ENCODE data around the gene EBP. TPM values are rescaled to one million over a fixed set of nuclear protein-coding genes. Genes with fewer than 3 reads are reported as not detected.

The EBP gene
- total and polyA plus RNA-seq, 2 of the 8 experiments (the other 6 are each of a cell fraction or from before 2014, with no cell fraction given) = 143 to 286 TPM

DNA sequence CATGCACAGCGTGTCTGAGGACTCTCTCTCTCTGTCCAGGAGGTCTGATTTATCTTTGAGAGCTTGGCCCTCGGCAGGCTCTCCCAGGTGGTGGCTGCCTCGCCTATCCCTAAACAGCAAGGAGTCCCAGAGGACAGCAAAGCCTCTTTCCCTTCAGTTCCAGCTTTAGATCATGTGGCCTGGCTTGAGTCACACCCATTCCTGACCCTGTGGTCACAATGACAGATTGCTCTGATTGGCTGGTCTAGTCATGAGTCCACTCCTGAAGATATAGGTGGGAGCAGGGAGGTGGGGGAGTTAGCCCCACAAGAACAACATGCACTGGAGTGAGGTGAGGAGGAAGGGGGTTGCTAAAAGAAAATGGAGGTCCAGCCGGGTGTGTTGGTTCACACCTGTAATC, 24.9 kb upstream of the EBP start:
- H3K23ac ChIP-seq (ENCODE audit: insufficient read length) = no peak overlapping the region
- 100% methylated on average over 2 of the region's 4 CpGs; no CpG with 5 or more reads in 1 of the 2 experiments for WGBS, 2 experiments (ENCODE audit: extremely low coverage in 1 of 2, insufficient coverage in 1 of 2, insufficient read length in 1 of 2, insufficient replicate concordance in 2 of 2, low coverage in 1 of 2, low lambda C conversion rate in 2 of 2, missing lambda C conversion rate in 1 of 2)
- H3K27ac ChIP-seq (ENCODE audit: low read depth, low read length) = no peak overlapping the region
- H3K18ac ChIP-seq (ENCODE audit: extremely low read depth, low read length) = no peak overlapping the region
- TF ChIP-seq JUN (IDR thresholded peaks at IDR 0.05; ENCODE audit: low read depth, low read length) = no peak
- no peak for TF ChIP-seq CEBPB (IDR thresholded peaks at IDR 0.05; ENCODE audit: low read depth, low read length)
- TF ChIP-seq SIN3A (conservative IDR thresholded peaks at IDR 0.05 in 1 of 2, IDR thresholded peaks at IDR 0.05 in 1 of 2; ENCODE audit: low read depth in 1 of 2, low read length in 2 of 2) = no peak
- H3K36me3 ChIP-seq (ENCODE audit: control insufficient read depth in 2 of 4, insufficient read depth in 4 of 4, low read length in 3 of 4) = no peaks in the 10 kb centered on the region
- FAIRE-seq = no peak
- no peak for DNase-seq (ENCODE audit: low read depth in 1 of 2, low spot score in 2 of 2)
- ChIA-PET CTCF (ENCODE audit: partially characterized antibody) (no interaction called here), POLR2A (ENCODE audit: partially characterized antibody) (no interaction called here)
- H2BK15ac ChIP-seq (ENCODE audit: low read length) = no peak overlapping the region
- no peak overlapping the region for H2BK5ac ChIP-seq (ENCODE audit: low read depth, low read length)
- H3K56ac ChIP-seq (replicated peaks; ENCODE audit: insufficient read length, low read depth, low read length) = no peak overlapping the region
- H3K27me3 ChIP-seq (replicated peaks in 1 of 4; ENCODE audit: control insufficient read depth in 3 of 4, extremely low read depth in 1 of 4, insufficient read depth in 3 of 4, low read length in 3 of 4) = no peaks in the 10 kb centered on the region
- H3K4me2 ChIP-seq (ENCODE audit: insufficient read depth in 1 of 2, low read depth in 2 of 2, low read length in 2 of 2) = no peak overlapping the region
- H4K91ac ChIP-seq (replicated peaks; ENCODE audit: insufficient read length, low read length) = no peak overlapping the region
- H4K8ac ChIP-seq (ENCODE audit: extremely low read depth, insufficient read depth, low read length) = no peak overlapping the region
- no peaks in the 10 kb centered on the region for H3K9me3 ChIP-seq (ENCODE audit: insufficient read depth in 2 of 2, low read depth in 1 of 2, low read length in 1 of 2)
- no peak overlapping the region for H3K14ac ChIP-seq (ENCODE audit: insufficient read length)
- H2BK120ac ChIP-seq (replicated peaks; ENCODE audit: low read depth, low read length) = no peak overlapping the region
- no peak overlapping the region for H3K4ac ChIP-seq (replicated peaks; ENCODE audit: insufficient read length, low read depth, low read length)
- H2AFZ ChIP-seq (ENCODE audit: low read length) = no peak overlapping the region; the same call in 1 of the 2 replicates
- no peaks in the 10 kb centered on the region for H3K79me2 ChIP-seq (ENCODE audit: control insufficient read depth in 1 of 2, insufficient read depth in 2 of 2, low read length in 2 of 2)
- no peaks in the 10 kb centered on the region for H3K23me2 ChIP-seq (ENCODE audit: low read depth, low read length)
- H2AK5ac ChIP-seq (ENCODE audit: low read depth, low read length) = no peak overlapping the region
- no peak overlapping the region for H3K4me3 ChIP-seq (ENCODE audit: extremely low read depth in 1 of 4, insufficient read depth in 2 of 4, low read depth in 3 of 4, low read length in 4 of 4)
- H4K5ac ChIP-seq (ENCODE audit: insufficient read length, low read depth, low read length) = no peak overlapping the region
- H3K9ac ChIP-seq (replicated peaks in 1 of 4; ENCODE audit: extremely low read depth in 1 of 4, low read depth in 3 of 4, low read length in 3 of 4) = no peak overlapping the region
- H2BK20ac ChIP-seq (ENCODE audit: low read length) = no peak overlapping the region
- H4K20me1 ChIP-seq (replicated peaks in 1 of 2; ENCODE audit: control insufficient read depth in 1 of 2, insufficient read depth in 2 of 2, low read length in 2 of 2) = no peaks in the 10 kb centered on the region
- no peaks in the 10 kb centered on the region for H3K79me1 ChIP-seq (ENCODE audit: low read depth, low read length)
- no peak overlapping the region for H2BK12ac ChIP-seq (ENCODE audit: low read depth, low read length)
- no peaks in the 10 kb centered on the region; a peak in 1 of 7 replicates for H3K4me1 ChIP-seq (replicated peaks in 1 of 4; ENCODE audit: control insufficient read depth in 3 of 4, insufficient read depth in 4 of 4, low read length in 3 of 4)
